ENCODE results near the gene TENT4A.

The TENT4A gene

GRCh38 chr5:6717247-6717646, 4.0 kb downstream of the TENT4A start:
- no peak for FAIRE-seq
- DNase-seq (ENCODE audit: low spot score) = no peak

GRCh38 chr5:6717687-6718086, 4.5 kb downstream of the TENT4A start:
- no peak for FAIRE-seq

GRCh38 chr5:6718161-6718681, 5.0 kb downstream of the TENT4A start:
- no peak for DNase-seq (ENCODE audit: low spot score)
- no peak for FAIRE-seq

More at GRCh38 chr5:6717687-6718086, 4.5 kb downstream of the TENT4A start:
- no peak for DNase-seq (ENCODE audit: low spot score)

- DNase-seq (ENCODE audit: low spot score) = no peak
- no peak for FAIRE-seq
Measured at GRCh38 chr5:6718718-6719117, 5.5 kb downstream of the TENT4A start.

- FAIRE-seq (no peak), DNase-seq (ENCODE audit: low spot score) (no peak)
Measured at GRCh38 chr5:6719417-6719816, 6.2 kb downstream of the TENT4A start.

GRCh38 chr5:6719896-6720560, 6.8 kb downstream of the TENT4A start:
- FAIRE-seq (no peak), DNase-seq (ENCODE audit: low spot score) (no peak)

GRCh38 chr5:6720561-6720921, 7.3 kb downstream of the TENT4A start:
- FAIRE-seq (no peak), DNase-seq (ENCODE audit: low spot score) (no peak)

GRCh38 chr5:6721442-6721841, 8.2 kb downstream of the TENT4A start:
- DNase-seq (ENCODE audit: low spot score) (no peak), FAIRE-seq (no peak)

GRCh38 chr5:6722015-6722414, 8.8 kb downstream of the TENT4A start:
- DNase-seq (ENCODE audit: low spot score) (no peak), FAIRE-seq (no peak)

- no peak for FAIRE-seq
Measured at GRCh38 chr5:6723122-6723815, 10.0 kb downstream of the TENT4A start.

GRCh38 chr5:6723816-6724300, 10.6 kb downstream of the TENT4A start:
- DNase-seq (ENCODE audit: low spot score) = no peak
- no peak for FAIRE-seq

More at GRCh38 chr5:6723122-6723815, 10.0 kb downstream of the TENT4A start:
- DNase-seq (ENCODE audit: low spot score) = no peak

GRCh38 chr5:6724321-6724929, 11.2 kb downstream of the TENT4A start:
- DNase-seq (ENCODE audit: low spot score) = no peak
- FAIRE-seq = no peak

- FAIRE-seq (no peak), DNase-seq (ENCODE audit: low spot score) (no peak)
Measured at GRCh38 chr5:6725421-6725820, 12.2 kb downstream of the TENT4A start.

GRCh38 chr5:6726006-6726405, 12.8 kb downstream of the TENT4A start:
- FAIRE-seq (no peak), DNase-seq (ENCODE audit: low spot score) (no peak)

- FAIRE-seq (no peak), DNase-seq (ENCODE audit: low spot score) (no peak)
Measured at GRCh38 chr5:6727231-6727630, 14.0 kb downstream of the TENT4A start.

- DNase-seq (ENCODE audit: low spot score) = no peak
- no peak for FAIRE-seq
Measured at GRCh38 chr5:6728011-6728794, 15.0 kb downstream of the TENT4A start.

- DNase-seq (ENCODE audit: low spot score) (no peak), FAIRE-seq (no peak)
Measured at GRCh38 chr5:6728795-6729183, 15.6 kb downstream of the TENT4A start.

GRCh38 chr5:6729386-6730310, 16.4 kb downstream of the TENT4A start:
- DNase-seq (ENCODE audit: low spot score) = no peak
- FAIRE-seq = no peak

- DNase-seq (ENCODE audit: low spot score) = no peak
- FAIRE-seq = no peak
Measured at GRCh38 chr5:6730407-6730806, 17.2 kb downstream of the TENT4A start.

- DNase-seq (ENCODE audit: low spot score) (no peak), FAIRE-seq (no peak)
Measured at GRCh38 chr5:6730807-6731206, 17.6 kb downstream of the TENT4A start.

All from urothelium cell line (cell line).